ENCODE measurements around the gene TEF.

- no peak for TF ChIP-seq CTCF (IDR thresholded peaks at IDR 0.05)
- no peak for TF ChIP-seq SMC3 (IDR thresholded peaks at IDR 0.05; ENCODE audit: low read depth, low read length)
- no peak for TF ChIP-seq YY1 (IDR thresholded peaks at IDR 0.05; ENCODE audit: low read depth)
- TF ChIP-seq TAF1 (IDR thresholded peaks at IDR 0.05; ENCODE audit: borderline replicate concordance, low read depth, low read length) = no peak
- no peak for TF ChIP-seq USF1 (IDR thresholded peaks at IDR 0.05; ENCODE audit: borderline replicate concordance, low read depth)
Measured at GRCh38 chr22:41369837-41370236, 11.9 kb upstream of the TEF start.

All from SK-N-SH (cell line).